Vagina (tissue), 2 donors: Measurements from ENCODE around the gene ATG4D.

Experiments used
- POLR2A ChIP-seq, 2 donors: fragments of 450-650 bp; IDR thresholded peaks; one replicate each; pipeline ENCODE4 v1.6.1; 2017; ENCODE audit warnings: antibody characterized with exemption in 2 of 2, mild to moderate bottlenecking in 2 of 2, moderate library complexity in 2 of 2
- POLR2AphosphoS5 ChIP-seq, 2 donors: sonication (generic); formaldehyde crosslinking; IDR thresholded peaks; one replicate each; pipeline ENCODE4 v1.9.0; 2017; ENCODE audit warnings: antibody characterized with exemption in 2 of 2, mild to moderate bottlenecking in 2 of 2, low read depth in 1 of 2; ENCODE audit not compliant: insufficient read depth in 1 of 2
- TF ChIP-seq, protein P1 (sequence below), 3 experiments: fragments of 450-650 bp in 2 of 3; fragments of 200-600 bp in 1 of 3; sonication (generic) in 1 of 3; IDR thresholded peaks; one replicate each; pipeline ENCODE4 v1.5.1; 2017 to 2019; ENCODE audit warnings: antibody characterized with exemption in 3 of 3, mild to moderate bottlenecking in 2 of 3, moderate library complexity in 2 of 3

- TF ChIP-seq, protein P1, sequence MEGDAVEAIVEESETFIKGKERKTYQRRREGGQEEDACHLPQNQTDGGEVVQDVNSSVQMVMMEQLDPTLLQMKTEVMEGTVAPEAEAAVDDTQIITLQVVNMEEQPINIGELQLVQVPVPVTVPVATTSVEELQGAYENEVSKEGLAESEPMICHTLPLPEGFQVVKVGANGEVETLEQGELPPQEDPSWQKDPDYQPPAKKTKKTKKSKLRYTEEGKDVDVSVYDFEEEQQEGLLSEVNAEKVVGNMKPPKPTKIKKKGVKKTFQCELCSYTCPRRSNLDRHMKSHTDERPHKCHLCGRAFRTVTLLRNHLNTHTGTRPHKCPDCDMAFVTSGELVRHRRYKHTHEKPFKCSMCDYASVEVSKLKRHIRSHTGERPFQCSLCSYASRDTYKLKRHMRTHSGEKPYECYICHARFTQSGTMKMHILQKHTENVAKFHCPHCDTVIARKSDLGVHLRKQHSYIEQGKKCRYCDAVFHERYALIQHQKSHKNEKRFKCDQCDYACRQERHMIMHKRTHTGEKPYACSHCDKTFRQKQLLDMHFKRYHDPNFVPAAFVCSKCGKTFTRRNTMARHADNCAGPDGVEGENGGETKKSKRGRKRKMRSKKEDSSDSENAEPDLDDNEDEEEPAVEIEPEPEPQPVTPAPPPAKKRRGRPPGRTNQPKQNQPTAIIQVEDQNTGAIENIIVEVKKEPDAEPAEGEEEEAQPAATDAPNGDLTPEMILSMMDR (IDR thresholded peaks at IDR 0.05): no peak
- TF ChIP-seq POLR2A (IDR thresholded peaks at IDR 0.05) (no peak), POLR2AphosphoS5 (IDR thresholded peaks at IDR 0.05; ENCODE audit: insufficient read depth in 1 of 2, low read depth in 1 of 2) (no peak)
Measured at GRCh38 chr19:10518444-10519361, 25.0 kb upstream of the ATG4D start.
